Mesenchymal stem cell (in vitro differentiated cells and primary cell): ENCODE results near the gene SNRPB2.

Experiments
- DNase-seq: peaks from one replicate; pipeline ENCODE4 v3.0.0-alpha.2; 2013
- H2AFZ ChIP-seq: one replicate; pipeline ENCODE4 v1.6.1; 2013; ENCODE audit warnings: low read depth, mild to moderate bottlenecking, control low read depth, inconsistent platforms, low read length, moderate library complexity
- H2AK5ac ChIP-seq: 2 replicates; pipeline ENCODE4 v1.6.1; 2013; ENCODE audit warnings: low read length, moderate library complexity, mild to moderate bottlenecking, inconsistent platforms; ENCODE audit not compliant: severe bottlenecking
- H2BK120ac ChIP-seq: one replicate; pipeline ENCODE4 v1.6.1; 2013; ENCODE audit warnings: low read depth, mild to moderate bottlenecking, inconsistent platforms, low read length, moderate library complexity
- H2BK12ac ChIP-seq, 2 experiments: one replicate each; pipeline ENCODE4 v1.6.1; 2013; ENCODE audit warnings: inconsistent platforms in 2 of 2, low read length in 2 of 2, mild to moderate bottlenecking in 2 of 2, moderate library complexity in 2 of 2, control low read depth in 1 of 2
- H2BK15ac ChIP-seq: one replicate; pipeline ENCODE4 v1.6.1; 2013; ENCODE audit warnings: mild to moderate bottlenecking, low read depth, inconsistent platforms; ENCODE audit not compliant: poor library complexity, severe bottlenecking
- H2BK5ac ChIP-seq: 2 replicates; pipeline ENCODE4 v1.6.1; 2013; ENCODE audit warnings: low read depth, mild to moderate bottlenecking, low read length, control low read depth, inconsistent platforms; ENCODE audit not compliant: poor library complexity, severe bottlenecking
- H3K14ac ChIP-seq, 2 experiments: one replicate each; pipeline ENCODE4 v1.6.1; 2013; ENCODE audit warnings: inconsistent platforms in 2 of 2, low read length in 2 of 2, control low read depth in 1 of 2, mild to moderate bottlenecking in 1 of 2, moderate library complexity in 1 of 2
- H3K18ac ChIP-seq, 2 experiments: one replicate each; pipeline ENCODE4 v1.6.1; 2013; ENCODE audit warnings: inconsistent platforms in 2 of 2, low read length in 2 of 2, control low read depth in 1 of 2, low read depth in 1 of 2, mild to moderate bottlenecking in 1 of 2
- H3K23ac ChIP-seq, 2 experiments: one replicate each; pipeline ENCODE4 v1.6.1; 2013; ENCODE audit warnings: inconsistent platforms in 2 of 2, low read length in 2 of 2, mild to moderate bottlenecking in 2 of 2, moderate library complexity in 2 of 2, control low read depth in 1 of 2
- H3K27ac ChIP-seq: 2 replicates; pipeline ENCODE4 v1.5.1; 2013; ENCODE audit warnings: mild to moderate bottlenecking, moderate library complexity, low read length, control low read depth, inconsistent platforms; ENCODE audit not compliant: poor library complexity, severe bottlenecking
- H3K27me3 ChIP-seq, 2 experiments: 2 replicates each; pipeline versions ENCODE4 v1.6.1 to v1.7.0; 2013; ENCODE audit warnings: low read length in 2 of 2, mild to moderate bottlenecking in 2 of 2, moderate library complexity in 2 of 2, control low read depth in 1 of 2, inconsistent platforms in 1 of 2; ENCODE audit not compliant: control insufficient read depth in 1 of 2, insufficient read depth in 1 of 2
- H3K36me3 ChIP-seq, 2 experiments: 2 replicates each; pipeline versions ENCODE4 v1.6.1 to v1.7.0; 2013; ENCODE audit warnings: low read length in 2 of 2, control low read depth in 1 of 2, inconsistent platforms in 1 of 2, low read depth in 1 of 2, mild to moderate bottlenecking in 1 of 2; ENCODE audit not compliant: insufficient read depth in 2 of 2, control insufficient read depth in 1 of 2
- H3K4ac ChIP-seq, 2 experiments: one replicate each; pipeline ENCODE4 v1.6.1; 2013; ENCODE audit warnings: inconsistent platforms in 2 of 2, low read length in 2 of 2, mild to moderate bottlenecking in 2 of 2, moderate library complexity in 2 of 2, control low read depth in 1 of 2, low read depth in 1 of 2
- H3K4me1 ChIP-seq: 2 replicates; pipeline ENCODE4 v1.6.1; 2013; ENCODE audit warnings: low read depth, low read length, control low read depth; ENCODE audit not compliant: control insufficient read depth, insufficient read depth
- H3K4me2 ChIP-seq: 2 replicates; pipeline ENCODE4 v1.6.1; 2013; ENCODE audit warnings: low read length, mild to moderate bottlenecking, inconsistent platforms; ENCODE audit not compliant: poor library complexity, severe bottlenecking
- H3K4me3 ChIP-seq, 2 experiments: 2 replicates each; pipeline versions ENCODE4 v1.5.1 to v1.7.0; 2013; ENCODE audit warnings: low read length in 2 of 2, mild to moderate bottlenecking in 2 of 2, control low read depth in 1 of 2, low read depth in 1 of 2; ENCODE audit not compliant: insufficient read depth in 1 of 2
- H3K79me1 ChIP-seq: replicated peaks from 2 replicates; pipeline ENCODE4 v1.6.1; 2013; ENCODE audit warnings: mild to moderate bottlenecking, control low read depth, low read length, inconsistent platforms; ENCODE audit not compliant: poor library complexity, severe bottlenecking
- H3K9ac ChIP-seq: 2 replicates; pipeline ENCODE4 v1.7.0; 2013; ENCODE audit warnings: mild to moderate bottlenecking, low read length, moderate library complexity
- H3K9me3 ChIP-seq: 2 replicates; pipeline ENCODE4 v1.7.0; 2013; ENCODE audit warnings: mild to moderate bottlenecking, low read length; ENCODE audit not compliant: control insufficient read depth
- H4K8ac ChIP-seq: one replicate; pipeline ENCODE4 v1.6.1; 2013; ENCODE audit warnings: inconsistent platforms, mild to moderate bottlenecking, low read length, moderate library complexity
- H4K91ac ChIP-seq: one replicate; pipeline ENCODE4 v1.6.1; 2013; ENCODE audit warnings: mild to moderate bottlenecking, low read length, inconsistent platforms
- WGBS: methylation state at CpG from one replicate; pipeline ENCODE4 v1.1.7; 2013; ENCODE audit warnings: mixed read lengths; 5-methylcytosine and 5-hydroxymethylcytosine counted together

SNRPB2 gene

GRCh38 chr20:16711661-16712258, 18.1 kb upstream of the SNRPB2 start:
- Histone ChIP-seq H3K79me1 (no peaks in the 10 kb centered on the region), H2BK120ac (no peak overlapping the region), H2BK15ac (no peak overlapping the region), H3K27ac (no peak overlapping the region), H2BK12ac (no peak overlapping the region), H3K9me3 (no peaks in the 10 kb centered on the region), H3K36me3 (no peaks in the 10 kb centered on the region), H3K4me1 (no peaks in the 10 kb centered on the region), H4K91ac (no peak overlapping the region), H2BK5ac (no peak overlapping the region), H3K9ac (no peak overlapping the region), H3K14ac (no peak overlapping the region), H3K18ac (no peak overlapping the region), H3K23ac (no peak overlapping the region), H2AFZ (no peak overlapping the region), H2AK5ac (no peak overlapping the region), H3K27me3 (peaks cover 15 to 17% of the 10 kb centered on the region in 2 experiments), H3K4me2 (no peak overlapping the region), H3K4me3 (no peak overlapping the region), H4K8ac (no peak overlapping the region), H3K4ac (no peak overlapping the region)
- 85% methylated on average over 3 of the region's 4 CpGs for WGBS
- no peak for DNase-seq

GRCh38 chr20:16712511-16712947, 17.3 kb upstream of the SNRPB2 start:
- Histone ChIP-seq H3K23ac (no peak overlapping the region), H4K91ac (no peak overlapping the region), H3K4ac (no peak overlapping the region), H2BK5ac (no peak overlapping the region), H2BK12ac (no peak overlapping the region), H4K8ac (no peak overlapping the region), H3K36me3 (no peaks in the 10 kb centered on the region), H2AK5ac (no peak overlapping the region), H3K79me1 (no peaks in the 10 kb centered on the region), H3K27me3 (peaks cover 15 to 17% of the 10 kb centered on the region in 2 experiments), H2BK15ac (no peak overlapping the region), H2AFZ (no peak overlapping the region), H3K4me1 (no peaks in the 10 kb centered on the region), H3K9me3 (no peaks in the 10 kb centered on the region), H3K27ac (no peak overlapping the region), H3K9ac (no peak overlapping the region), H3K18ac (no peak overlapping the region), H3K4me2 (no peak overlapping the region), H2BK120ac (no peak overlapping the region), H3K4me3 (no peak overlapping the region), H3K14ac (no peak overlapping the region)
- DNase-seq = no peak
- WGBS = 73% methylated on average over 5 of the region's 6 CpGs

GRCh38 chr20:16713066-16713465, 16.8 kb upstream of the SNRPB2 start:
- no peak overlapping the region for H2BK15ac ChIP-seq
- no peak overlapping the region for H3K14ac ChIP-seq
- H3K27me3 ChIP-seq = peaks cover 15 to 17% of the 10 kb centered on the region in 2 experiments
- no peak overlapping the region for H4K8ac ChIP-seq
- H3K27ac ChIP-seq = no peak overlapping the region
- no peaks in the 10 kb centered on the region for H3K36me3 ChIP-seq
- no peak overlapping the region for H3K4me3 ChIP-seq
- no peak overlapping the region for H2BK12ac ChIP-seq
- no peak overlapping the region for H4K91ac ChIP-seq
- H3K79me1 ChIP-seq = no peaks in the 10 kb centered on the region
- H3K18ac ChIP-seq = no peak overlapping the region
- no peak overlapping the region for H3K4me2 ChIP-seq
- H2AFZ ChIP-seq = no peak overlapping the region
- no peak overlapping the region for H3K4ac ChIP-seq
- no peak overlapping the region for H2AK5ac ChIP-seq
- H3K9me3 ChIP-seq = no peaks in the 10 kb centered on the region
- H3K23ac ChIP-seq = no peak overlapping the region
- no peak overlapping the region for H2BK120ac ChIP-seq
- H2BK5ac ChIP-seq = no peak overlapping the region
- H3K9ac ChIP-seq = no peak overlapping the region
- no peak for DNase-seq
- H3K4me1 ChIP-seq = no peaks in the 10 kb centered on the region

GRCh38 chr20:16714242-16714641, 15.6 kb upstream of the SNRPB2 start:
- Histone ChIP-seq H3K4ac (no peak overlapping the region), H3K14ac (no peak overlapping the region), H2BK120ac (no peak overlapping the region), H2BK15ac (no peak overlapping the region), H3K79me1 (no peaks in the 10 kb centered on the region), H2AK5ac (no peak overlapping the region), H2BK12ac (no peak overlapping the region), H3K4me3 (no peak overlapping the region), H3K4me2 (no peak overlapping the region), H3K27me3 (peaks cover 18 to 21% of the 10 kb centered on the region in 2 experiments), H2BK5ac (no peak overlapping the region), H3K18ac (no peak overlapping the region), H3K9me3 (no peaks in the 10 kb centered on the region), H3K4me1 (no peaks in the 10 kb centered on the region), H3K23ac (no peak overlapping the region), H3K36me3 (no peaks in the 10 kb centered on the region), H2AFZ (no peak overlapping the region), H4K91ac (no peak overlapping the region), H3K9ac (no peak overlapping the region), H4K8ac (no peak overlapping the region), H3K27ac (no peak overlapping the region)
- 60% methylated on average over 3 of the region's 5 CpGs for WGBS
- DNase-seq = no peak
